Measurements from ENCODE around the gene SIX6.
"Not testable (repeated sequence)": the region's sequence is repeated elsewhere in the genome, so short reads cannot be mapped to it uniquely, and the experiment has no call there.

SIX6 gene

DNA sequence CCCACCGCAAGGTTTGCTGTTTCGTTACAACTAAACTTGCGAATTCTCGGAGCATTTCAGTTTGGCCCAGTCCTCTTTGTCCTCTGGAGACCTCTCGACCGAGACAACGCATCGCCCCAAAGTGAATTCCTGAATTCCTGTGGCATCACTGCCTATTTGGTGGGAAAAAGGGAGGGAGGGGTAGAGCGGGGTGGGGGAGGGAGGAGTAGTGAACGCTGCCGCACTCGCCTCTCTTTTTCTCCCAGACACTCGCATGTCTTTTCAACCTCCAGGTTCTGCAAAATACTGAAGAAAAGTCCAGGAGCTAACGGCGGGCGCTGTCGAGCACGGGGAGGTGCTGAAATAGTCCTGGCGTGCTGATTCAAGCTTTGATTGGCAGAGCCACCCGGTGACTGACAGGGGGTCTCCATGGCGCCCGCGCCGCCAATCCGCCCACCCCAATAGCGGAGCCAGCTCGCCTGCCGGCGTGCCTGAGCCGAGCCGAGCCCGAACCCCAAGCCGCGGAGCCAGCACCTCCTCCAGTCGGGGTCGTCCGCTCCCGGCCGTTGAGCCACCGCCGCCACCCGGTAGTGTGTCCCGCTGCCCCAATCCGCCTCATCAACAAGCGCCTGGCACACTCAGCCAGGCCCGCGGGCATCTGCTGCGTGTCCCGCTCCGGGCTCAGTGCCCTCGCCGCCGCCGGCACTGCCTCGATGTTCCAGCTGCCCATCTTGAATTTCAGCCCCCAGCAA is at the start of gene SIX6:
TSS of gene SIX6 (plus strand) at position 440 of the 731 bp plus-strand sequence. CDS start at position 693, 253 bp downstream.
- no peak for DNase-seq (ENCODE audit: low read depth)

DNA sequence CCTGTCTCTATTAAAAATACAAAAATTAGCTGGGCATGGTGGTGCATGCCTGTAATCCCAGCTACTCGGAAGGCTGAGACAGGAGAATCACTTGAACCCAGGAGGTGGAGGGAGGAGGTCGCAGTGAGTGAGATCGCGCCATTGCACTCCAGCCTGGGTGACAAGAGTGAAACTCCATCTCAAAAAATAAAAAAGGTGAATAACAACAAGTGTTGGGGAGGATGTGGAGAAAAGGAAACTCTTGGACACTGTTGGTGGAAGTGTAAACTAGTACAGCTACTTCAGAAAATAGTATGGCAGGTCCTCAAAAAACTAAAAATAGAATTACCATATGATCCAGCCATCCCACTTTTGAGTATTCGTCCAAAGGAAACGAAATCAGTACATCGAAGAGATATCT is 28.7 kb upstream of the SIX6 start:
- DNase-seq (ENCODE audit: low read depth), result not testable (repeated sequence)

DNA sequence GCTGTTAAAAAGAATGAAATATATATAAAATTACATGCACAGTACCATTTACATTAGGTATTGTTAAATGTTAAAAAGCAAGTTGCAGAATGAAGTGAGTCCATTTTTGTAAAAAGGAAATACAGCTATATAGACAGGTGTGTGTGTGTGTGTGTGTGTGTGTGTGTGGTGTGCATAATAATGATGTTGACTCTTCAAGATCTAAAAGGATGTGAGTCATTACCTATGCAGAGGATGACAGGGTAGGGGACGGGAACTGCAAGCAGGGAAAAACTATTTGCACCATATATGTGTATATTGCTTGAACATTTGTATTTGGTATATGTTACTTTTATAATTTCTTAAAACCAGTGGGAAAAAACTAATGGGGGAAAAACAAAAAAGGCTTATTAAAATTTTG is 26.2 kb upstream of the SIX6 start:
- DNase-seq (ENCODE audit: low read depth), result no peak

DNA sequence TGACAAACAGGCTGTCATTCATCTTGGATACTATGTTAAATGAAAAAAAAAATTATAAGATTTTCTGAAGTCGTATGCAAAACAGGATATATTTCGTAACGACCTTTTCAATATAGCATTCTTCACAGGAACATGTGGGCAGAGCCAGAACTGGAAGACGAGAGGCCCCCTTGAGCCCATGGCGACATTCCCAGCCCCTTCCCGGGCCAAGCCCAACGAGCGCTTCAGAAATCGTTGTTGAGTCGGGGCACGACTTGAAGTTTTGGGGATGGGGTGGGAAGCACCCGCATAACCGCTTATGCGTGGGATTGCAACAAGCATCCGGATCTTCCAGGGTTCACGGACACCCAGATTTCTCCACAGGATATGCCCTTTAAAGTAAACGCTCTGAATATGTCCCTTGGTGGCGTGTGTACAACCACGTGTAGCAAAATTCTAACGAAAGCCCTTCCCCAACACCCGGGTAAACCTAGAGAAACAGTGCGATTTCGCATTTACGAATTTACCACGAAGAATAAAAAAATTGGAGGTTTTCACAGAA is 23.8 kb upstream of the SIX6 start:
- DNase-seq (ENCODE audit: low read depth), result no peak

DNA sequence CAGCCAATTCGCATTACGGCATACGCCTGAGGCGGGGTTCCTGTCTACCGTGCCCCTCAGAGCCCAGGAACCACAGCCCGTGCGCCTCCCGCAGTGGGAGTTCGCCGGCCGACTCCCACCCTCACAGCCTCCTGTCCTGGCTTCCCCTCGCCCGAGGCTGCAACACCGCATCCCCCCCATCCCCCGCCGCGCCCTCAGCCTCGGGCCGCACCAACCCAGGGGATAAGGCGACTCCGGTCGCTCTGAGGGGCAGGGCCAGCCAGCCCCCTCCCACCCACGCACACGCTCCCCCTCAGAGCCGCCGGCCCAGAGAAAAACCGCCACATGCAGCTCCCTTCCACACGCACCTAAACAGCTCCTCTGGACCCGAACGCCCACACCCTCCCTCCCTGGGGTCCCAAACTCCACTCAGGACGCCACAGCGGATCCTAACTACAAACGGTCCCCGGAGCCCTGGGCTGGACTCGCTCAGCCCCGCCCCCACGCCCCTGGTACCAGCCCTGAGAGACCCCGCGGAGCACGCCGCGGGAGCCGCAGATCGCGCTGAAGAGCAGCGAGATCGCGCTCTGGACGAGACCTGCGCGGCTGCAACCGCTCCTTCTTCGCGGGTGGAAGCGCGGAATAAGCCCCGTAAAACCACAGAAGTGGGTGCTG is 23.2 kb upstream of the SIX6 start, which contains the start of gene C14orf39:
TSS of gene C14orf39 (minus strand) at position 466 of the 654 bp plus-strand sequence. CDS start 985 bp downstream, outside the sequence.
- no peak for DNase-seq (ENCODE audit: low read depth)

DNA sequence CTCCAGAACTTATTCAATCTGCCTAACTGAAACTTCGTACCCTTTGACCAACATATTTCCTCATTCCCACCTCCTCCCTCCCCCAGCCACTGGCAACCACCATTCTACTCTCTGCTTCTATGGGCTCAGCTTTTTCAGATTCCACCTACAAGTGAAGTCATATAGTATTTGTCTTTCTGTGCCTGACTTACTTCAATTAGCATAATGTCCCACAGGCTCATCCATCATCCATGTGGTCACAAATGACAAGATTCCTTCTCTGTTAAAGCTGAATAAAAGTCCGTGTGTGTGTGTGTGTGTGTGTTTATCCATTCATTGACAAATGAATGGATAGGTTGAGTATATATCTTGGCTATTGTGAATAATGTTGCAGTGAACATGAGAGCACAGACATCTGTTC is 21.7 kb upstream of the SIX6 start:
- DNase-seq (ENCODE audit: low read depth), result no peak

DNA sequence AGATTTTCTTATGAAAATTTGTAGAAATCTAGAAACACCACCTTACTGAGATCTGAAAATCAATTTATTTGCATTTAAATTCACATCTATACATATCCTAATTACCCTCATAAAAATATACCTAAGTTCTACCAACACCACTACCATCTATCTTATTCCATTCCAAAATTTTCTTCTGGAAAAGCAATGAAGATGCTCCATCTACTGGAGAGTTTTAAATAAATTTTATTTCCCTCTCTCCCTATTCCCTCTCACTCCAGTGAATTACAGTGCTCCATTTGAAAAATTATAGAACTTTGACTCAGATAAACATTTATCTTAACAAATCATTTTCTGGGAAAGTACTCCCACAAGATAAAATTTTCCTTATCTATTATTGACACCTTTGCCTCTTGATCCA is 20.8 kb upstream of the SIX6 start:
- DNase-seq (ENCODE audit: low read depth), result no peak

DNA sequence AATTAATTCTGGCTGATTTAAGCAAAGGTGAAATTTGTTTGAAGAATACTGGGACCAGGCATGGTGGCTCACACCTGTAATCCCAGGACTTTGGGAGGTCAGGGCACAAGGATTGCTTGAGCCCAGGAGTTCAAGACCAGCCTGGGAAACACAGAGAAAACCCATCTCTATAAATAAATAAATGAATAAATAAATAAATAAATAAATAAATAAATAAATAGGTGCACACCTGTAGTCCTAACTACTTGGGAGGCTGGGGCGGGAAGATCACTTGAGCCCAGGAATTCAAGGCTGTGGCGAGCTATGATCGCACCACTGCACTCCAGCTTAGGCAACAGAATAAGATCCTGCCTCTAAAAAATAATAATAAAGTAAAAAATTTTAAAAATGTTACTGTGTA is 18.7 kb upstream of the SIX6 start:
- DNase-seq (ENCODE audit: low read depth), result no peak

DNA sequence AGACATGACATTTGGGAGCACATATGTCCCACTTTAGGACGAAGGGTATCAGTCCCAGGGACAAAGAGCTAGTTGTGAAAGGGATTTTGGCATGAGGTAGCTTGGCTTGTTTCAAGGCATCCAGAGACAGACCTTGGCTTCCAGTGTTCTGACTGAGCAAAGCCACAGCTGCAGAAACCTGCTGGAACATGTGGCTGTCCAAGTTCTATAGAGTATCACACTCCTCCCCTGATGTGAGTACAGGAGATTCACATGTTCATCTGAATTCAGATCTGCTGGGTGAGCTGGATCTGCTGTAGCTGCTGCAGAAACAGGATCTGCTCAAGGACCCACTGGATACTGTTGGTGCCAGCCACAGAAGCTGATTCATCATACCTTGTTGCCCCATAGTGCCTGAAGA is 13.0 kb upstream of the SIX6 start:
- DNase-seq (ENCODE audit: low read depth), result no peak

DNA sequence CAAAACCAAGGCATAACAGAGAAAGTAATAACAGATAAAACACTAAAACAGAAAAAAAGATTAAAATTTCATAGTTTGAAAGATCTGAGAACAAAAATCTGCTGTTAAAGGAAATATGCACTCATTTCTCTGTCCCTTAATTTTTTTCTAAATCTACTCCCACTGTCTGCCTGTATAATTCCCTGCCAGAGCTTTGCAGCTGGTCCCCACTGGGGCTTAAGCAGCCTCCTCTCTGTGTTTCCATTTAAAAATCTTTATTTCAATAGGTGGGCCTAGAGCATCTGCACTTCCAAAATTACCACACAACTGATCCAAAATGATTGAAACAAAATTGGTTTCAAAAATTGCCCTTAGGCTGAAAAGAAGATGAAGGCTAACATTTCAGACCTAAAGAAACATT is 6.4 kb upstream of the SIX6 start:
- DNase-seq (ENCODE audit: low read depth), result no peak

DNA sequence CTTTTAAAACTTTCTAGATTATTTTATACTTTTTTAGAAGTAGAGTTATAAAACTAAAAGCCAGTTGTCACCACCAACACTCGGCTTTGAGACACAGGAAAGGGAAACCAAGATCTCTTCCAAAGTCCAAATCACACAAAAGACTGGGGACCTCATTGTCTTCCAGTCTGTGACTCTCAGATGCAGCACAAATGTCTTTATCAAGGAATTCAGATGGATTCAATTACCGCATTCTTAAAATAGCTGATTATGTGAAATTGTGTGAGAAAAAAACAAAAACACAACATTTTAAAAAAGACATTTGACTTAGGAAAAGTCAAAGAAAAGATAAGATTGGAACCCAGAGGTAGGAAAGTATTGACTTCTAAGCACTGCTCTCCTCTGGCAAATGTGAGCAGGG is 3.5 kb upstream of the SIX6 start:
- DNase-seq (ENCODE audit: low read depth), result no peak

DNA sequence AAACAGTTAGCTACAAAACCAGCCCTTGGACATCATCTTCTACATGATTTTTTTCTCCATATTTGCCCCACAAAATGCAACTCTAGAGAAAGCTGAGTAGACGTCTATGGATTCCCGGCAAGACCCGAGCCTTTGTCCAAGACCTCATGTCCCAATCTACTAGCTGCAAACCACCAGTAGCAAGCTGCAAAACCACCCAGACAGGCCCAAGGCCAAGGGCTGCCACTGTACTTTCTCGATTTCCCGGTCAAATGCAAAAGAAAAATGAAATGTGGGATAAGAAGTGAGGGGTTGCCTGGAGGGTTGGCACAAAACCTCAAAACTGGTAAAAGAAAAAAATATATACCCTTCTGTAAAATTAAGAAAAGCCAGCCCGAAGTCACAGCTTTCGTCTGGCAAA is 2.9 kb upstream of the SIX6 start:
- DNase-seq (ENCODE audit: low read depth), result no peak

DNA sequence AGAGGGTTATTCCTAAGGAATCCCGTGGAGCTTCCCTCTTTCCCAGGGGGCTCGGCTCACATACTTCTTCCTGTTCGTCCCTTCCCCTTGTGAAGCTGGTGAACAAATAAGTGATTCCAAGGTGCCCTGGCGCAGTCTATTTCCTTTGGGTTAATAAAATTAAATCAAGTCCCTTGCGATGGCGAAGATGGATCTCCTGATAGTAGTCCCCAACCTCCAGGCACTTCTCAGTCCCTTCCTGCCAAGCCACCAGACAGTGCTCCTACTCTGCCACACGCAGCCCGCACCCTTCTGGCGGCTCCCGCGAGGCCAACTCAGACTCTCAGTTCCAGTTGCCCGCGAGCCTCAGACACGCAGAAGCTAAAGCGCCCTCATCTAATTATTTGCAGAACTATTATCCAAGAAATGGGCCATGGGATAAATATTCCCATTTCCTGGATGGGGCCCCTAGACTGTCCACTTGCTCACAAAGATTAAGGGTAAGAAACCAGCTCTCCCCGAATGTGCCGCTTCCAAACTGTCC is 2.4 kb upstream of the SIX6 start:
- DNase-seq (ENCODE audit: low read depth), result no peak

DNA sequence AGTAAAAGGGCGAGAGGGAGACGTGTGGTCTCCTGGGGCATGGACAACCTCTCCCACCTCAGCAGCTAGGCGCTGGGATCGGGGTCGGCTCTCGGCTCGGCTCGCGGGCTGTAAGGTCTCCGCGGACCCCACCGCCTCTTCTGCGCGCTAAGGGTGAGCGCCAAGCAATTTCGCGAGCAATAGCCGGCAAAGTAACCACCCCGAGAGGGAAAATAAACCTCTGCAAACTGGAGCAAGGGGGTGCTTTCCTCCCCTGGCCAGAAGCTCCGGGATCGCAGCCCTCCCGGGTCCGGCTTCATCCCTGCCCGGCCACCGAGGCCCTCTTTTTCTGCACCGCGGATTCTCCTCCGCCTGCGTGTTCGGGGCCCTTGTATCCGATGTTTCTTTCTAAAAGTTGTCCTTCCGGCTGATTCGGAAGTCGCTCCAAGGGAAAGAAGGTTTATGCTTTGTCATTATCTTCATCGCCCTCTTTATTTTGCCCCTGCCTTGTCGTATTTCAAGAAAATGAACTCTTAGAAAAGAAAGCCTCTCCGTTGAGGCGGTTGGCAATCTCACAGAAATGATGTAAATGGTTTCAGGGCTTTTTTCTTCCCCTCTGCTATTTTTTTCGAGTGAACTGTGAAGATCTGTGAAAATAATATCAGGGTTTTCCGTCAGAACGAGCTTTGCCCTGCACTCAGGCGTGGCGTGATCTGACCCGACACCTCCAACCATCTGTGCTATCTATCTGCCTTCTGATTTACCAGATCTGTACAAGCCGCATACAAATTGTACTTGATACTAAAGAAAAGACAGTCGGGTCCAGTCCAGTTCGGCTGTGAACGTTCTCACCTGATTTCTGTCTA is 1.7 kb upstream of the SIX6 start:
- DNase-seq (ENCODE audit: low read depth), result no peak

DNA sequence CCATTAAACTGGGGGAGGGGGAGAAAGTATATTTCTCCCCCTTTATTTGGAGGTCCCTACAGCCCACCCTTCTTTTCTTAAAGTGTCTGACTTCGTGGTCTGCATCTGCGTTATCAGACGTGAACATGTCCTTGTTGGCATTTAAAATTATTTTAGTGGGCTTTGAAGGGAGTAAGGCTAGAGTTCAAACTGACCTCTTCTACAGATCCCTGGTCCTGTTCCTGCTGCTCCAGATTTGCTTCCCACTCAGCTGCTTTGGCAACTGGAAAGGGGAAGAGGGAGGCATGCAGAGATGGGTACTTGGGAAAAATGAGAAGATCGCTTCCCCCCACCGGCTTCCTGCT is 611 bp upstream of the SIX6 start:
- no peak for DNase-seq (ENCODE audit: low read depth)

DNA sequence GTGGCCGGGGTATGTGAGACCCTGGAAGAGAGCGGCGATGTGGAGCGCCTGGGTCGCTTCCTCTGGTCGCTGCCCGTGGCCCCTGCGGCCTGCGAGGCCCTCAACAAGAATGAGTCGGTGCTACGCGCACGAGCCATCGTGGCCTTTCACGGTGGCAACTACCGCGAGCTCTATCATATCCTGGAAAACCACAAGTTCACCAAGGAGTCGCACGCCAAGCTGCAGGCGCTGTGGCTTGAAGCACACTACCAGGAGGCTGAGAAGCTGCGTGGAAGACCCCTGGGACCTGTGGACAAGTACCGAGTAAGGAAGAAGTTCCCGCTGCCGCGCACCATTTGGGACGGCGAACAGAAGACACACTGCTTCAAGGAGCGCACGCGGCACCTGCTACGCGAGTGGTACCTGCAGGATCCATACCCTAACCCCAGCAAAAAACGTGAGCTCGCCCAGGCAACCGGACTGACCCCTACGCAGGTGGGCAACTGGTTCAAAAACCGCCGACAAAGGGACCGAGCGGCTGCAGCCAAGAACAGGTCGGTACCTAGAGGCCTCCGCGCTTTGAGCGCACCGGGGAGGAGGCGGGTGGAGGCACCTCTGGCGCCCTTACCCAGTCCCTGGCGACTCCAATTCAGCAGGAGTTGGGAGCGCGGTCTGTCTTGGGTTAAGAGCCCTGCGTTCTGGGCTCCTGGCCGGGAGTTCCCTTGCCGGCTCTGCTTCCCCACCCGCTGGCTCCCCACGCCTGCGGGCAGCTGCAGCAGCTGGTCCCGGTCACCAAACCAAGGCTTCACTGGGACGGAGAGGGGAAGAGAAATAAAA is 700 bp downstream of the SIX6 start:
- no peak for DNase-seq (ENCODE audit: low read depth)

DNA sequence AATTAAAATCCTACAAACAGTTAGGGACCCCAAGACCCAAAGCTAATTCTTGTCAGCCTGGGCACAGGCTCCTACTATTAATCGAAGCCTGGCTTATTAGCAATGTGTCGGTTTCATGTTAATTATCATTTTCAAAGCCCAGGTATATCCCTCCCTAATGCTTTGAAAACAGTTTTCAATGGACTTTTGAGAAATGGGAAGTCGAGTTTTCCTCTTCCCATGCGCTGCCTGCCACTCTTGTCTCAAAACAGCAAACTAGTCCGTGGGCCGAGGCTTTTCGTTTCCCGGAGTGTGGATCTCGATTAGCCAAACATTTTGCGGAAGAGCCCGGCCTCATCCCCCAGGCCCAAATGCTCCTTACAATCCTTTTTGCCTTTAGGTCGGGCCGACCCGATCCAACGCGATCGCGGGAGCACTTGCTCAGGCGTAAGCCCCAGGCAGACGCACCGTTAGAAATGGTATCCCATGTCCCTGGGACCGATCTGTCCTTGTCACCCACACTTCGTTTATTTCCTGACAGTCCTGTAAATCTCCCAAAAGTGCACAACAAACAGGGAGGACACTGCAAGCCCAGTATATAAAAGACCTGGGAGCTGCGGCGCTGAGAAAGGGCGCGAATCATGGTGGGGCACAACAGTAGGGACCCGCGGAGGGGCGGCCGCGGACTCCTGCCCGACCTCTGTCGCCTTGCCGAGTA is 1.5 kb downstream of the SIX6 start:
- no peak for DNase-seq (ENCODE audit: low read depth)

DNA sequence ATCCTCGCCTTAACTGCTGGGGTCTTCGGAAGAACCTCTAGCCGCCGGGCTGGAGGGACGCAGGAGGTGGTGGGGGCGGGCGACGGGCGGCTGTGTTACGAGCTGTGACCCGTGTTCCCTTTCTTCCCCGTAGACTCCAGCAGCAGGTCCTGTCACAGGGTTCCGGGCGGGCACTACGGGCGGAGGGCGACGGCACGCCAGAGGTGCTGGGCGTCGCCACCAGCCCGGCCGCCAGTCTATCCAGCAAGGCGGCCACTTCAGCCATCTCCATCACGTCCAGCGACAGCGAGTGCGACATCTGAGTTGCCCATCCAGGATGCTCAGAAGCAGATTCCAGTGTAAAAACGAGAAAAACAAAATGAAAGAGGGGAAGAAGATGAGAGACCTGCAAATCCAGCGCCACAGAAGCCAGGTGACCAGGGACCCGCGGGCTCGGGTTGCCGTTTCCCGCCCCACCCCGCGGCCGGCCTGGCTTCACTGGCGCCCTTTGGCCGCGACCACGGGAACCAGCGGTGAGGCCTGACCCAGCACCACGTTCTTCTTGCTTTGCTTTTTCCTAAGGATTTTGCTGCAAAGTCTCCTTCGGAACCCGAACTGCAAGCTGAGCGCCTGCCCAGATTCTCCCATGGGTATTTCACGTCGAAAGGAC is 2.1 kb downstream of the SIX6 start:
- DNase-seq (ENCODE audit: low read depth), result no peak

DNA sequence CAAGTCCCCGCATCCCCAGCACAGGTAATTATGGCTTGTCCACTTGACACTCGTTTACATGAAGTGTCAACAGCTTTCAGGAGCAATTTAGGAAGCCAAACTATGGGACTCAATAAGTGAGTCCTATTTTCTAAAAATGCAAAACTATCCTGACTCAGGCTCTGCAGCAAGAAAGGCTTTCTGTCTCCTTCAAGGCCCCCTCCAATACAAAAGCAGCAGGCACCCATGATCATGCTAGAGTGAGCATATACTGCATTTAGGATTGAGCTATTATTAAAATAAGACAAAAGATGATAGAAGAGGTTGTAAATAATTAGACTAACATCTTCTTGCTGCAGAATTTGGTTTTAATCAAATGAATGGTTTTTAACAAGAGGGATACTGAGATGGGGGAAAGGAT is 3.2 kb downstream of the SIX6 start:
- DNase-seq (ENCODE audit: low read depth), result no peak

DNA sequence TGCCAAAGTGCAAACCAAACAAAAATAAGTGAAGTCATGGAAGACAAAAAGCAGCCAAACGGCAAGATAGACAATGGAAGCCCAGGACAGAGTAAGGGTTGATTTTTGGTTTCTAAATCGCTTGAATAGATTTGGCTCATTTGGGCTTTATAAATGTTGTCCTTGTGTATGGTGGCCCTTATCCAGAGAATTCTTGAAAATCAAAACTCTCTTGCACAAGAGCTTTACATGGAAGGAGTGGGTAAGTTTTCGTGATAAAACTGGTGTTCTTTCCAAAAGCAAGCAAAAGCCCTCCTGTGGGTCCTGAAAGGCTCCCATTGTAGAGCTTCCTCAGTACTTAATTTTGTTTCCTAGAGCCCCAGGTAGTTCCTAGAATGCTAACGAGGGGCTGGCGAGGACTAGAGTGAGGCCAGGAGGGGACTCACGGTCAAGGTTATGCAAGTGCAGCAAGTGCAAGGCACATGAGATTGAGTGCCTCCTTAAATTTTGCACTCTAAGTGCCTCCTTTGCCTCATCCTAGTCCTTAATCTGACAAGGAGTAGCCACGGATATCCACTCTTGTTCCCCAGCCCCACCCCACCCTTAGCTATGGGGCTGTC is 4.1 kb downstream of the SIX6 start:
- DNase-seq (ENCODE audit: low read depth), result no peak

Measured in activated gamma-delta T cell treated with anti-CD3 and anti-CD28 coated beads, Interleukin-2, amount 50 U/mL, for 16 hours (primary cell).